ENCODE measurements around the gene ZNF565.
A peak's percentile ranks its signal among the peaks of the same experiment; 100 is the strongest.
"Not testable (repeated sequence)": the region's sequence is repeated elsewhere in the genome, so short reads cannot be mapped to it uniquely, and the experiment has no call there.

ZNF565 gene

DNA sequence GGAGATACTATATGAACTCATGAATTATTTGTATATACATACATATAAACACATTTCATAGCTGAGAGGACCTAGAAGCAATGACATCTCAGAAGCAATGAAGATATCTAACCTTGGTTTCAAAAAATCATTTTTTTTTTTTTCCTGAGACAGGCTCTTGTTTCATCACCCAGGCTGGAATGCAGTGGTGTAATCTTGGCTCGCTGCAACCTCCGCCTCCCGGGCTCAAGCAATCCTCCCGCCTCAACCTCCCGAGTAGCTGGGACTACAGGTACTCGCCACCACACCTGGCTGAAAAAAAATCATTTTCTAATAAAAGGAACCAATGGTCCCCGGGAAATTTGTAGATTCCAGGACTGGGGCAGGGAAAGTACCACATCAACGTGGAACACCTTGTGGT lies 4.0 kb downstream of the ZNF565 start:
- no peak for DNase-seq

DNA sequence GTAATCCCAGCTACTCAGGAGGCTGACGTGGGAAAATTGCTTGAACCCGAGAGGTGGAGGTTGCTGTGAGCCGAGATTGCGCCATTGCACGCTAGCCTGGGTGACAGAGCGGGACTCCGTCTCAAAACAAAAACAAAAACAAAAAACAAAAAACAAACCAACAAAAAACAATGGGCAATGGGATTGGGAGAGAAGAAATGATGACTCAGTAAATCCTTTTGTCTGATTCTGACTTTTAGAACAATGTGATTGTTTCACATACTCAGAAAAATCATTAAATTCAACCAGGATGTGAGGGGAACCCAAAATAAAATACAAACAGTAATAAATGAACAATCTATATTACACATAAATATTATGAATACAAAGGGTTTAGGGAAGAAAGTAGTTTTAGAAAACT lies 5.1 kb downstream of the ZNF565 start:
- no peak for DNase-seq

DNA sequence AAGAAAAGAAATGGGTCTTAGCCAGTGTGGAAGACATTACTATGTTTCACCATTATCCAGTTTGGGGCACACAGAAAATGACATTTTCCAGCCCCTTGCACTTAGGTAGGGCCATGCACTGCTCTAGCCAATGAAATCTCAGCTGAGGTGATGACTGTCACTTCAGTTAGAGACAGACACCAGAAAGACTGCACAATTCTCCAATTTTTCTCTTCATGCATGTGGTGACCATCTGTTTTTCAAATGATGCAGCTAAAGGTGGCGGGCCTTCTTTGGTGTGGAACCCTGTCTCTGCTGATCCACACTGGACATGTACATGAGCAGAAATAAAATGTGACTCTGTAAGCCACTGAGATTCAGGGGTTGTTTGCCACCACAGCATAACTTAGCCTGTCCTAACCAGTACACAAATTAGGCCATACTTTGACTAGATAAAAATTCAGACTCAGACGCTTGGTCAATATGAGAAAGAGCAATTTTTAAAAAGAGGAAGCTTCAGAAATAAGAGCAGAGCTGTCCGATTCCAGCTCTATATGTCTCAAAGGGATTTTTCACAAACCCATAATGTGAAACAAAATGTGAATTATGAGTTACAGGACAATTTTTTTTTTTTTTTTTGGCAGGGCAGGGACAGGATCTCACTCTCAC lies 6.7 kb downstream of the ZNF565 start:
- peak; percentile 24 for DNase-seq

DNA sequence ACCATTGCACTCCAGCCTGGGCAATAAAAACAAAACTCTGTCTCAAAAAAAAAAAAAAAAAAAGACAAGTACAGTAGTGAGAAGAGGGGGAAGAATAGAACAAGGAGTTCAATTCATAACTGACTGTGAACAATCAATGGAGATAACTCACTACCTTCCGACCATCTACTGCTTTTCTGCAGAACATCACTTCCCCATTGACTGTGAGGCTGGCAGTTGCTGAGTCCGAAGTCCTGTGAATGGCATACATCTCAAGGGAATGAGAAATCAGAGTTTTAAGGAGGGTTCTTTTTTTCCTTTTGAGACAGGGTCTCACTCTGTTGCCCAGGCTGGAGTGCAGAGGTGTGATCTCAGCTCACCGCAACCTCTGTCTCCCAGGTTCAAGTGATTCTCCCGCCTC lies 11.2 kb downstream of the ZNF565 start:
- DNase-seq: no peak

DNA sequence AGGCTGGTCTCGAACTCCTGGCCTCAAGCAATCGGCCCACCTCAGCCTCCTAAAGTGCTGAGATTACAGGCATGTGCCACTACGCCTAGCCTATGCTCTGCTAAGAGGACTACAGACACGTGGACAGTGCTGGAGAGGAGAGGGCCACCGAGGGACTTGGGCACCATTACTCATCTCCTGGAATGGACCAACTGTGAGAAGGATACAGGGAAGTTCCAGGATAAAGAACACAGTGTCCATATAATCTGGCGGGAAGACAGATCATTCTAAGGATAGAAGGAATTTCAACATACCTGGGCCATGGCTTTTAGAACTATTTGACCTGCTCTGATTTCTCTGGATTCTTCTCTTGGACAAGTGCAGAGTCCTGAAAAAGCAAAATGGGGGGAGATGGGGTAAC lies 12.8 kb downstream of the ZNF565 start:
- DNase-seq: no peak

DNA sequence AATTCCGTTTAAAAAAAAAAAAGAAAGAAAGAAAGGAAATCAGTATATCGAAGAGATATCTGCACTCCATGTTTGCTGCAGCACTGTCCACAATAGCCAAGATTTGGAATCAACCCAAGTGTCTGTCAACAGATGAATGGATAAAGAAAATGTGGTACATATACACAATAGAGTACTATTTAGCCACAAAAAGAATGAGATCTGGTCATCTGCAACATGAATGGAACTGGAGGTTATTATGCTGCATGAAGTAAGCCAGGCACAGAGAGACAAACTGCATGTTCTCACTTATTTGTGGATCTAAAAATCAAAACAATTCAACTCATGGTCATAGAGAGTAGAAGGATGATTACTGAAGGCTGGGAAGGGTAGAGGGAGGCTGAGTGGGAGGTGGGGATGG lies 16.3 kb downstream of the ZNF565 start:
- no peak for DNase-seq

DNA sequence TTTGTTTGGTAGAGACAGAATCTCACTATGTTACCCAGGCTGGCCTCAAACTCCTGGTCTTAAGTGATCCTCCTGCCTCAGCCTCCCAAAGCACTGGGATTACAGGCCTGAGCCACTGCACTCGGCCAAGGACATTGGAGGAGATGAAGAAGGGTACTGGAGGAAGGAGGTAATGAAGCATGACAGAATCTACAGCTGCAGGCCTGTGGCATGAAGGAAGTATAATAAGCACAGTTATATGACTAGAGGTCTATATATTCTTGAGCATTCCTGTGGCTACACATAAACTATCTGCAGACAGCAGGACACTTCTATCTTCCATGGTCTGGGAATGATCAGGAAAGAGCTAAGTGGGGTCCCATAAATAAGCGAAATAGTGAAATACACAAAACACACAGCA lies 18.2 kb downstream of the ZNF565 start:
- DNase-seq: no peak

DNA sequence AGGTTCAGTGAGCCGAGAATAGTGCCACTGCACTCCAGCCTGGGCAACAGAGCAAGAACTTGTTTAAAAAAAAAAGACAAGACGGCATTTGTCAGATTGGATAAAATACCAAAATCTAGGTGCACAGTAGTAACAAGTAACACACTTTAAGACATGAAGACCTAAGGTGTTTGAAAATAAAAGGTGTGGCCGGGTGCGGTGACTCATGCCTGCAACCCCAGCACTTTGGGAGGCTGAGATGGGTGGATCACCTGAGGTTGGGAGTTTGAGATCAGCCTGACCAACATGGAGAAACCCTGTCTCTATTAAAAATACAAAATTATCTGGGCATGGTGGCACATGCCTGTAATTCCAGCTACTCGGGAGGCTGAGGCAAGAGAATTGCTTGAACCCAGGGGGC lies 27.7 kb downstream of the ZNF565 start:
- DNase-seq: not testable (repeated sequence)

DNA sequence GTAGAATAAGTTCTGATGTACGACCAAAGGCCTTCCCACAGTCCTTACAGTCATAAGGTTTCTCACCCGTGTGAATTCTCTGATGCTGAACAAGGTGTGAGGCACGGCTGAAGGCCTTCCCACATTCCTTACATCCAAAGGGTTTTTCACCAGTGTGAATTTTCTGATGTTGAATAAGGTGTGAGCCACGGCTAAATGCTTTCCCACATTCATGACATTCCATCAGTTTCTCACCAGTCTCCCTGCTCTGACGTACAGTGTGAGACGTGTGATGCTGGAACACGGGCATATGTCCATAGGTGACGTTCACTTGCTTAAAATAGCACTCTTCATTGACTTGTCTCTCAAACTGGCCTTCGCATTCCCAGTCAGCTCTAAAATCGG lies 31.2 kb downstream of the ZNF565 start:
- DNase-seq: no peak

DNA sequence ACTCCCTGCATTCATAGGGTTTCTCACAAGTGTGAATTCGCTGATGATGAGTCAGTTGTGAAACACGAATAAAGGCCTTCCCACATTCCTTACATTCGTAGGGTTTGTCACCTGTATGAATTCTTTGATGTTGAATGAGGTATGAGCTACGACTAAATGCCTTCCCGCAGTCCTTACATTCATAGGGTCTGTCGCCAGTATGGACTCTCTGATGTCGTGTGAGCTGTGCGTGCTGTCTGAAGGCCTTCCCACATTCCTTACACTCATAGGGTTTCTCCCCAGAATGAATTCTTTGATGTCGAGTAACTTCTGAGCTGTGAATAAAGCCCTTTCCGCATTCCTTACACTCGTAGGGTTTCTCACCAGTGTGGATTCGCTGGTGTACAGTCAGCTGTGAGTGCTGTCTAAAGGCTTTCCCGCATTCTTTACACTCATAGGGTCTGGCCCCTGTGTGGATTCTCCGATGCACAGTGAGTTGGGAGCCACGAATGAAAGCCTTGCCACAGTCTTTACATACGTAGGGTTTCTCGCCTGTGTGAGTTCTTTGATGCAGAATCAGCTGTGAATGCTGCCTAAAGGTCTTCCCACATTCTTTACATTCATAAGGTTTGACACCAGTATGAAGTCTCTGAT lies 31.7 kb downstream of the ZNF565 start:
- DNase-seq: no peak

DNA sequence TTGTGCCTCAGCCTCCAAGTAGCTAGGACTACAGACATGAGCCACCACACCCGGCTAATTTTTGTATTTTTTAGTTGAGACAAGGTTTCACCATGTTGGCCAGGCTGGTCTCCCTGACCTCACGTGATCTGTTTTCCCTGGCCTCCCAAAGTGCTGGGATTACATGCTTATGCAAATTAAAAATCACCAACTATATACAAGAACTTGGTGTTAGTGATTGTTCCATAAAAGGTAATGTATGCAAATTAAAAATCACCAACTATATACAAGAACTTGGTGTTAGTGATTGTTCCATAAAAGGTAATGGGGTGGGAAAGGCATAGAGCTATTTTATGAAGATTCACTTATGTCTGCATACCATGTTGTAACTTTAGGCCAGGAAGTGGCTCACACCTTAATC lies 35.4 kb downstream of the ZNF565 start:
- DNase-seq: not testable (repeated sequence)

DNA sequence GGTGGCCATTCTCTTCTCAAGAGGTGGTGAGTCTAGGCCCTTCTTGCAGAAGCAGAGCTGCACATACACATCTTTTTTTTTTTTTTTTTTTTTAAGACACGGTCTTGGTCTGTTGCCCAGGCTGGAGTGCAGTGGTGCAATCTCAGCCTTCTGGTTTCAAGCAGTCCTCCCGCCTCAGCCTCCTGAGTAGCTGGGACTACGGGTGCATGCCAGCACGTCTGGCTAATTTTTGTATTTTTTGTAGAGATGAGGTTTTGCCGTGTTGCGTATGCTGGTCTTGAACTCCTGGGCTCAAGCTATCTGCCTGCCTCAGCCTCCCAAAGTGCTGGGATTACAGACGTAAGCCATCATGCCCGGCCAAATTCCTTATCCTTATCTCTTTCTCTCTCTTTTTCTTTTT lies 40.6 kb downstream of the ZNF565 start:
- DNase-seq: not testable (repeated sequence)

DNA sequence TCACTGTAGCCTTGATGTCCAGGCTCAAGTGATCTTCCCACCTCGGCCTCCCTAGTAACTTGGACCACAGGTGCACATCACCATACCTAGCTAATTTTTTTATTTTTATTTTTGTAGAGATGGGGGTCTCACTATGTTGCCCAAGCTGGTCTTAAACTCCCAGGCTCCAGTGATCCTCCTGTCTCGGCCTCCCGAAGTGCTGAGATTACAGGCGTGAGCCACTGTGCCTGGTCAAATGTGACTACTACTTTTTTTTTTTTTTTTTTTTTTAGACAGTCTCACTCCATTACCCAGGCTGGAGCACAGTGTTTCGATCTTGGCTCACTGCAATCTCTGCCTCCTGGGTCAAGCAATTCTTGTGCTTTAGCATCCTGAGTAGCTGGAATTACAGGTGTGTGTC lies 41.6 kb downstream of the ZNF565 start:
- no peak for DNase-seq

DNA sequence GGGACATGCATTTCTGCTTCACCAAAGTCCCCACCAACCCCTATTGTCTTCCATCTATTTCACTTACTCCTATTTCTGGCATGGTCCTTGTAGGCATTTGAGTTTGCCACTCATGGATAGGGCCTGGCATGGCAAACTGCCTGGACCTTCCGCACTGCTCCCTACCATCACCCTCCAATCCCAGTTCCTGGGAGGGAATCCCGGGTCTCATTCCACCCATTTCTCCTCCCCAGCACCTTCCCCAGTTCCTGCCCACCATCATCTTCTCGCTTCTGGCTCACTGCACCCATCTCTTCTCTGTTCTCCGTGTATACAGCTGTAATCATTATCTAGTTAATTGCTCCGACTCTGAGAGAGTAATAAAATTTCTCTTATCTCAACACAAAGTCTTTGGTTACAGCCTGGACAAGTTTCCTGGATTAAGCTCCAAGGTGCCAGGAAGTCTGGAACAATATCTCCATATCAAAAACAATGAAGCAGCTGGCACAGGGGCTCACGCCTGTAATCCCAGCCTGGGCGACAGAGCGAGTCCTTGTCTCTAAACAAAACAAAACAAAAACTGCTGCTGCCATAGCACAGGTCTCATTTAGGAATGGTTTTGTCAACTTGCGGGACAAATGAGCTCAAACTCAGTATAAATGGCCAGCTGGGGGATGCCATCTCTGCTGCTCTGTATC lies 45.2 kb downstream of the ZNF565 start:
- no peak for DNase-seq

DNA sequence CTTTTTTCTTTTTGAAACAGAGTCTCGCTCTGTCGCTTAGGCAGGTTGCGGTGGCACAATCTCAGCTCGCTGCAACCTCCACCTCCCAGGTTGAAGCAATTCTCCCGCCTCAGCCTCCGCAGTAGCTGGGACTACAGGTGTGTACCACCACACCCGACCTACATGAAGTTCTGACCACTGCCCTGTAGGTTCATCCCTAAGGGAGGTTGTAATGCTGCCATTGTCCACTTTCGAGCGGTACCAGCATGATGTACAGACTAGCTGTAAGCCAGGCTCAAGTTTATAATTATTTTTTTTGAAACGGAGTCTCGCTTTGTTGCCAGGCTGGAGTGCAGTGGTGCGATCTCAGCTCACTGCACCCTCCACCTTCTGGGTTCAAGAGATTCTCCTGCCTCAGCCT lies 50.7 kb downstream of the ZNF565 start:
- DNase-seq: no peak

DNA sequence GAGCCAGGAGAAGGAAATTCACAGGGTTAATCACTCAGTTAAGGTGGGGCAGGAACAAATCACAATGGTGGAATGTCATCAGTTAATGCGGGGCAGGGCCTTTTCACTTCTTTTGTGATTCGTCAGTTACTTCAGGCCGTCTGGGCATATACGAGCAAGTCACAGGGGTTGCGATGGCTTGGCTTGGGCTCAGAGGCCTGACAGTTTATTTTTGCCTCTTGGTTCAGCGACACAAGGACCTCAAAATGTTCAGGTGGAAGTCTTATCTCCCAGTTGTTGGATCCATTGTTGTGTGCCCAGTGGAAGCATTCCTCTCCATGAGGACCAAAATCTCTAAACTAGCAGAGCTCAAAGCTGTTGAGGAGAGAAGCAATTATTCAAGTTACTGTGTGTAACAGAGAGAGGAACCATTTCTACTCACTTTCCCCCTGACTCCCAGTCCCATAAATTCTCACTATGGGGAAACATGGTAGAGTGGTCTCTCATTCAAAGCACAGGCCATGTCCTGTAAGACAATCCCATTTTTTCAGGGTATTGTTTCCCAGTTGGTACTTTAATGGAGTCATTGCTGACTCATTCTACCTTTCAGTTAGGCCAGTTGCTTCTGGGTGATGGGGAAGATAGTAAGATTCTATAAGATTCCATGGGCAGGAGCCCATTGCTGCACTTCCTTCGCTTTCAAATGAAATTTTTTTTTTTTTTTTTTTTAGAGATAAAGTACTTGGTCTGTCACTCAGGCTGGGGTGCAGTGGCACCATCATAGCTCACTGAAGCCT lies 53.5 kb downstream of the ZNF565 start:
- DNase-seq: no peak

DNA sequence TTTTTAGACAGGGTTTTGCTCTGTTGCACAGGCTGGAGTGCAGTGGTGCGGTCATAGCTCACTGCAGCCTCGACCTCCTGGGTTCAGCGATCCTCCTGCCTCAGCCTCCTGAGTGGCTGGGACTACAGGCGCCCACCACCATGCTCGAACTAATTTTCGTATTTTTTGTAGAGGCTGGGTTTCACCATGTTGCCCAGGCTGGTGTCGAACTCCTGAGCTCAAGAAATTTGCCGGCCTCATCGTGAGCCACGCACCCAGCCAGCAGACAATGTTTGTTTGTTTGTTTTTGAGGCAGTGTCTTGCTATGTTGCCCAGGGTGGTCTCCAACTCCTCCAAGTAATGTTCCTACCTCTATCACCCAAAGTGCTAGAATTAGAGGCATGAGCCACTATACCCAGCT lies 61.3 kb downstream of the ZNF565 start:
- no peak for DNase-seq

DNA sequence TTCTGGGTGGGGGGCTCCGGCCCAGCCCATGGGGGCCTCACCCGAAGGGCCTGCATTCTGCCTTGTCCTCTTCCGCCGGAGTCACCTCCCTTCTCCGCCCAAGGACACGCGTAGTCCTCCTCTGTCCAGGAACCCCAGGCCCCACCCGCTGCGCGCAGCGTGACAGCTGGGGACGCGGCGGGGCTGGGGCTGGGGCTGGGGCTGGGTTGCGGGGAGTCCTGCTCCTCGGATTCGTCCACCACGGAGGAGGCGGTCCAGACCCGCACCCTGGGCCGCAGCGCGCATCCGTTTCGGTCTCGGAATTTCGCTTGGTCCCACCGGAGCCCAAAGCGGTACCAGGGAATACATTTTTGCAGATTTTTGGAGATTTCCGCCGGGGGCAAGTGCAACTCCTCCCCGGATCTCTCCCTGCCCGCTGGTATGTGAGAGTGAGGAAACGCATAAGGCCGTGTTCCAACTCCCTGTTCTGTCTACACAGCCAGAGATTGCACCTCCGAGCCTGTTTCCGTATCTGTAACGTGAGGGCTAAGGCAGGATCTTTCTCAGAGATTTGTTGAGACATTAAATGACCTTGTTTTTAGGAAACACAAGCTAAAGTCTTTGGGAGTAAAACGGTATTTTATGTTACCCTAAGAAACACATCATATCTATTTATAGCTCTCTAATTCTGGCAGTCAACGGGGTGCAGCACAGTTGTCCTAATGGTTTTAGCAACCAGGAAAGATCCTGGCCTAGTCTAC lies 61.9 kb downstream of the ZNF565 start, which contains the start of gene COX7A1:
Gene COX7A1, minus strand, starts transcription at position 96 of the 740 bp plus-strand sequence. Its CDS starts 40 bp downstream, at position 56.
- DNase-seq: no peak

DNA sequence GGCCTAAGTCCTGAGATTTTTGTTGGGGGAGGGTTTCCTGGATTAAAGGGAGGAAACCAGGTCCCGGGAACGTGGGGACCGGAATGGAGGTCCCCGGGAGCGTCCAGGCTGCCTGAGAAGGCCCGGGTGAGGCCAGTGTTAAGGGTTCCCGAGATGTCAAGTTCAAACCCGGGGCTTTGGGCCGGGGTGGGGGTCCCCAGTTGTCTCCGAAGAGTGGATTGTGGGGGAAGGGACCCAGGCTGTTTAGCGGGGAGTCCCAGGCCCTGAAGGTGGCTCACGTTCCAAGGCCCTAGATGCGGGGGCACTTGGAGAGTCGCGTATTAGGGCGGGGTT lies 62.5 kb downstream of the ZNF565 start:
- DNase-seq: no peak

DNA sequence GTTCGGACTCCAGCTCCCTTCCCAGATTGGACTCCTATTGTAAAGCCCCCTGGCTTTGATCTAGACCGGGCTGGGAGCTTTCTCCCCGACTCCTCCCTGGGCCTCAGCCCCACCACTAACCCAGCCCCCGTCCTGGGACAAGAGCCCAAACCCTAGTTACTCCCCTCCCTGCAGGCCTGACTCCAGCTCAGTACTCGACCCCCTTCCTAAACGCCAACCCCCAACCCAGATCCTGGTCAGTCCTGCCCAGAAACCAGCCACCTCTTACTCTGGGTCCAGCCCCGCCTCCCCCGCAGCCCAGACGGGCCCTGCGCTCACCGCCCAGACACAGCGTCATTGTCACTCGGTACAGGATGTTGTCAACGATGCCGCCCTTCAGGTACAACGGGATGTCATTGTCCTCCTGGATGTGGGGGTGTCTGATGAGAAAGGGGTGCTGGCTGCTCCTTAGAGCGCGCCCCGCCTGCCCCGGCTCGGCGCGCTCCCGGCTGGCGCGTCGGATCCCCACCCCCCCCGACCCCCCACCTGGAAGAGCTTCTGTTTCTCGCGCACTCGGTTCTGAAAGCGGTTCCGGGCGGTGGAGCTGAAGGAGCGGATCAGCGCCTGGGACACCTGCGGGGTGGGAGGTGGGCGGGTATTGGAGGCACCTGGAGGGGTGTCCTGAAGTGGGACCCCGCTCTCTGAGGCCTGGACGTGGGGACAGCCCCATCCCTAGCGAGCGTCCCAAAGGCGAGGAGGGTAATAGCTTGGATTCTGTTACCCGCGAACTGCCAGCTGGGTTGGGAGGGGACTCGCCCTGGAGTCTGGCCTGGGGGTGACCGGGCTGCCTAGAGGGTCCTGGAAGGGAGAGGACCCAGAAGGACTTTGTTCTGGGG lies 63.1 kb downstream of the ZNF565 start:
- no peak for DNase-seq

DNA sequence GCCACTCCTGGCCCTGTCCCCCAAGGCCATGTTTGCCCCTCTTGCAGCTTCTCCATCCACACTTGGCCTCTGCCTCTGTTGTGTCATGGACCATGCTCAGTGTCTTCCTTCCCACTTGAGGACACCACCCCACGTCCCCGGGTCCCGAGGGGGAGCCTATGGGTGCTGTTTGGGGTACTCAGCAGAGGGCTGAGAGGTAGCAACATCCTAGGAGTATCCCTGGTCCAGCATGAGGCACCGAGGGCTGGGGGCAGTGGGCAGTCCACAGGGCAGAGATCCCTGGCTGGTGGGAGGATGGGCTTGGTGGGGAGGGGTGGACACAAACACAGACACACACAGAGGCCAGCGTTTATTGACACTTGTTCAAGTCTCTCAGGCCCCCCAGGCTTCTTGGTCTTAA lies 63.9 kb downstream of the ZNF565 start:
- DNase-seq: no peak
